Duodenal mucosa (tissue), 2 donors: Measurements from ENCODE around the gene RXRB.

Source experiments
- H3K27ac ChIP-seq: one replicate; pipeline ENCODE4 v1.7.0; 2013; ENCODE audit warnings: low read depth, low read length
- H3K27me3 ChIP-seq, 2 donors: one replicate each; pipeline ENCODE4 v1.7.0; 2013; ENCODE audit warnings: low read length in 2 of 2, control low read depth in 1 of 2; ENCODE audit not compliant: insufficient read depth in 2 of 2, control insufficient read depth in 1 of 2
- H3K36me3 ChIP-seq, 2 donors: one replicate each; pipeline ENCODE4 v1.7.0; 2013; ENCODE audit warnings: low read length in 2 of 2, control low read depth in 1 of 2; ENCODE audit not compliant: insufficient read depth in 2 of 2, control insufficient read depth in 1 of 2
- H3K4me1 ChIP-seq, 2 donors: one replicate each; pipeline ENCODE4 v1.7.0; 2013; ENCODE audit warnings: low read length in 2 of 2, control low read depth in 1 of 2; ENCODE audit not compliant: insufficient read depth in 2 of 2, control insufficient read depth in 1 of 2
- H3K4me3 ChIP-seq, 2 donors: one replicate each; pipeline ENCODE4 v1.7.0; 2013; ENCODE audit warnings: low read length in 2 of 2, low read depth in 1 of 2
- H3K9ac ChIP-seq, 2 donors: one replicate each; pipeline ENCODE4 v1.7.0; 2013; ENCODE audit warnings: low read length in 2 of 2, low read depth in 1 of 2
- H3K9me3 ChIP-seq, 2 donors: one replicate each; pipeline ENCODE4 v1.7.0; 2013; ENCODE audit warnings: low read length in 2 of 2, control low read depth in 1 of 2; ENCODE audit not compliant: control insufficient read depth in 1 of 2

The RXRB gene

GRCh38 chr6:33177552-33178446 is 22.7 kb downstream of the RXRB start:
- Histone ChIP-seq H3K27ac (no peak overlapping the region), H3K4me1 (no peaks in the 10 kb centered on the region), H3K27me3 (peaks cover 2 to 4% of the 10 kb centered on the region in 2 donors), H3K9me3 (no peaks in the 10 kb centered on the region), H3K4me3 (no peak overlapping the region), H3K36me3 (no peaks in the 10 kb centered on the region), H3K9ac (no peak overlapping the region)

DNA sequence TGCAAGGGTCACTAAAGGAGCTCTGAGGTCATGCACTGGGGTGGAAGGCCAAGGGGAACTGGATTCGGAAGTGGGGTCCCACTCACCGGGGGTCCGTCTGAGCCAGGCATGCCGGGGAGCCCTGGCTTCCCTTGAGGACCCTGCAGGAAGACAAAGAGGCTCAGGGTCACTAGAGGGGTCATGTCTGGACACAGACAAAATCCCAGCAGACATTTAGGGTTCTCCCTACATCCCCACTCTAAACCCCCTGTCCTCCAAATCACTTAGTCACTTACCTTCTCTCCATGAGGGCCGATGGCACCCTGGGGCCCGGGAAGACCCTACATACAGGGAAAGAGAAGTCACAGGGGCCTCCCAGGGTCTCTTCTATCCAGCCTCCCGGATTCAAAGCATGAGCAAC is 23.6 kb downstream of the RXRB start:
- Histone ChIP-seq H3K36me3 (no peaks in the 10 kb centered on the region), H3K4me1 (no peaks in the 10 kb centered on the region), H3K27ac (no peak overlapping the region), H3K9me3 (no peaks in the 10 kb centered on the region), H3K9ac (no peak overlapping the region), H3K4me3 (no peak overlapping the region), H3K27me3 (peaks cover 2 to 4% of the 10 kb centered on the region in 2 donors)

- no peak overlapping the region for H3K4me3 ChIP-seq
- no peak overlapping the region for H3K9ac ChIP-seq
- no peaks in the 10 kb centered on the region for H3K36me3 ChIP-seq
- H3K27ac ChIP-seq, result no peak overlapping the region
- H3K4me1 ChIP-seq, result no peaks in the 10 kb centered on the region
- no peaks in the 10 kb centered on the region for H3K9me3 ChIP-seq
- peaks cover 2 to 4% of the 10 kb centered on the region in 2 donors for H3K27me3 ChIP-seq
Observed at GRCh38 chr6:33175436-33176069, 24.9 kb downstream of the RXRB start.

- Histone ChIP-seq H3K9ac (no peak overlapping the region), H3K4me3 (no peak overlapping the region), H3K27ac (no peak overlapping the region)
Observed at GRCh38 chr6:33174784-33175183, 25.7 kb downstream of the RXRB start.

GRCh38 chr6:33173535-33174180 is 26.8 kb downstream of the RXRB start:
- Histone ChIP-seq H3K9ac (no peak overlapping the region), H3K27ac (no peak overlapping the region), H3K27me3 (peaks cover 2 to 4% of the 10 kb centered on the region in 2 donors), H3K4me1 (no peaks in the 10 kb centered on the region), H3K36me3 (no peaks in the 10 kb centered on the region), H3K4me3 (no peak overlapping the region), H3K9me3 (no peaks in the 10 kb centered on the region)

More at GRCh38 chr6:33174784-33175183, 25.7 kb downstream of the RXRB start:
- H3K36me3 ChIP-seq, result no peaks in the 10 kb centered on the region
- H3K9me3 ChIP-seq, result no peaks in the 10 kb centered on the region
- no peaks in the 10 kb centered on the region for H3K4me1 ChIP-seq
- peaks cover 2 to 4% of the 10 kb centered on the region in 2 donors for H3K27me3 ChIP-seq

- peaks cover 2 to 4% of the 10 kb centered on the region in 2 donors for H3K27me3 ChIP-seq
- no peaks in the 10 kb centered on the region for H3K36me3 ChIP-seq
- H3K27ac ChIP-seq, result no peak overlapping the region
- H3K9ac ChIP-seq, result no peak overlapping the region
- H3K4me3 ChIP-seq, result no peak overlapping the region
- no peaks in the 10 kb centered on the region for H3K4me1 ChIP-seq
- no peaks in the 10 kb centered on the region for H3K9me3 ChIP-seq
Observed at GRCh38 chr6:33172688-33173534, 27.6 kb downstream of the RXRB start.

GRCh38 chr6:33171880-33172687 is 28.4 kb downstream of the RXRB start:
- Histone ChIP-seq H3K4me3 (no peak overlapping the region), H3K27me3 (peaks cover 2 to 4% of the 10 kb centered on the region in 2 donors), H3K27ac (no peak overlapping the region), H3K9ac (no peak overlapping the region), H3K36me3 (no peaks in the 10 kb centered on the region), H3K9me3 (no peaks in the 10 kb centered on the region), H3K4me1 (no peaks in the 10 kb centered on the region)

- H3K4me3 ChIP-seq, result no peak overlapping the region
- H3K9me3 ChIP-seq, result no peaks in the 10 kb centered on the region
- H3K36me3 ChIP-seq, result no peaks in the 10 kb centered on the region
- H3K27ac ChIP-seq, result no peak overlapping the region
- no peak overlapping the region for H3K9ac ChIP-seq
- peaks cover 2 to 4% of the 10 kb centered on the region in 2 donors for H3K27me3 ChIP-seq
- H3K4me1 ChIP-seq, result no peaks in the 10 kb centered on the region
Observed at GRCh38 chr6:33171016-33171879, 29.2 kb downstream of the RXRB start.
